Right hindlimb (tissue), 1 donor: ENCODE data around the gene RAI1.

Experiments
- DNase-seq: peaks from one replicate; pipeline ENCODE4 v3.0.0-alpha.2; 2018

Gene RAI1

GRCh38 chr17:17788967-17789366, 107.7 kb downstream of the RAI1 start:
- DNase-seq: no peak

- DNase-seq: no peak
Observed at GRCh38 chr17:17789410-17789809, 108.2 kb downstream of the RAI1 start.

- peak; percentile 49 for DNase-seq
Observed at GRCh38 chr17:17789828-17790636, 108.8 kb downstream of the RAI1 start.

- no peak for DNase-seq
Observed at GRCh38 chr17:17790637-17791464, 109.6 kb downstream of the RAI1 start.

- no peak for DNase-seq
Observed at GRCh38 chr17:17792037-17792550, 110.8 kb downstream of the RAI1 start.

GRCh38 chr17:17792551-17793377, 111.5 kb downstream of the RAI1 start:
- peak; percentile 64 for DNase-seq

GRCh38 chr17:17793378-17794214, 112.3 kb downstream of the RAI1 start:
- no peak for DNase-seq

GRCh38 chr17:17794382-17794781, 113.1 kb downstream of the RAI1 start:
- DNase-seq: no peak

- DNase-seq: no peak
Observed at GRCh38 chr17:17795296-17795695, 114.0 kb downstream of the RAI1 start.

GRCh38 chr17:17795946-17796786, 114.9 kb downstream of the RAI1 start:
- DNase-seq: no peak

GRCh38 chr17:17796787-17797061, 115.5 kb downstream of the RAI1 start:
- DNase-seq: no peak

- no peak for DNase-seq
Observed at GRCh38 chr17:17797119-17797809, 116.0 kb downstream of the RAI1 start.

- DNase-seq: no peak
Observed at GRCh38 chr17:17798010-17798556, 116.8 kb downstream of the RAI1 start.

GRCh38 chr17:17798573-17799255, 117.5 kb downstream of the RAI1 start:
- DNase-seq: no peak

GRCh38 chr17:17800504-17801021, 119.3 kb downstream of the RAI1 start:
- DNase-seq: no peak

GRCh38 chr17:17801800-17802481, 120.7 kb downstream of the RAI1 start:
- no peak for DNase-seq

- no peak for DNase-seq
Observed at GRCh38 chr17:17804007-17804406, 122.7 kb downstream of the RAI1 start.

- DNase-seq: no peak
Observed at GRCh38 chr17:17805575-17805974, 124.3 kb downstream of the RAI1 start.

- DNase-seq: no peak
Observed at GRCh38 chr17:17806035-17806434, 124.8 kb downstream of the RAI1 start.
